Measurements from ENCODE around the gene NRDC.

The NRDC gene

GRCh38 chr1:51784997-51785421 lies 93.5 kb downstream of the NRDC start:
- Histone ChIP-seq H3K36me3 (ENCODE audit: insufficient read depth, low read length) (peaks cover 62% of the 10 kb centered on the region), H3K27ac (no peak overlapping the region), H3K4me3 (no peak overlapping the region), H3K9me3 (ENCODE audit: low read depth, low read length) (no peaks in the 10 kb centered on the region), H3K9ac (ENCODE audit: insufficient read length) (no peak overlapping the region)
- TF ChIP-seq FOXP2 (optimal IDR thresholded peaks at IDR 0.05; ENCODE audit: control extremely low read depth, extremely low read length, insufficient read depth) (no peak), EZH2 (IDR thresholded peaks at IDR 0.05) (no peak), POLR2AphosphoS5 (IDR thresholded peaks at IDR 0.05; ENCODE audit: borderline replicate concordance, low read depth, low read length) (no peak)
- DNase-seq (ENCODE audit: low read depth, low spot score): no peak

- H3K36me3 ChIP-seq (ENCODE audit: insufficient read depth, low read length): peaks cover 25% of the 10 kb centered on the region
- no peaks in the 10 kb centered on the region for H3K9me3 ChIP-seq (ENCODE audit: low read depth, low read length)
- no peak for TF ChIP-seq EZH2 (IDR thresholded peaks at IDR 0.05)
- TF ChIP-seq POLR2AphosphoS5 (IDR thresholded peaks at IDR 0.05; ENCODE audit: borderline replicate concordance, low read depth, low read length): no peak
- no peak for TF ChIP-seq FOXP2 (optimal IDR thresholded peaks at IDR 0.05; ENCODE audit: control extremely low read depth, extremely low read length, insufficient read depth)
- no peak overlapping the region for H3K4me3 ChIP-seq
- H3K9ac ChIP-seq (ENCODE audit: insufficient read length): no peak overlapping the region
- no peak for DNase-seq (ENCODE audit: low read depth, low spot score)
- H3K27ac ChIP-seq: no peak overlapping the region
Observed at GRCh38 chr1:51780927-51781326, 97.6 kb downstream of the NRDC start.

GRCh38 chr1:51776408-51776807 lies 102.1 kb downstream of the NRDC start:
- TF ChIP-seq FOXP2 (optimal IDR thresholded peaks at IDR 0.05; ENCODE audit: control extremely low read depth, extremely low read length, insufficient read depth): no peak
- no peak for TF ChIP-seq POLR2AphosphoS5 (IDR thresholded peaks at IDR 0.05; ENCODE audit: borderline replicate concordance, low read depth, low read length)
- no peak for TF ChIP-seq EZH2 (IDR thresholded peaks at IDR 0.05)
- Histone ChIP-seq H3K9me3 (ENCODE audit: low read depth, low read length) (no peaks in the 10 kb centered on the region), H3K4me3 (no peak overlapping the region), H3K36me3 (ENCODE audit: insufficient read depth, low read length) (peaks cover 14% of the 10 kb centered on the region), H3K27ac (no peak overlapping the region), H3K9ac (ENCODE audit: insufficient read length) (no peak overlapping the region)
- no peak for DNase-seq (ENCODE audit: low read depth, low spot score)

- H3K9me3 ChIP-seq (ENCODE audit: low read depth, low read length): no peaks in the 10 kb centered on the region
- H3K27ac ChIP-seq: no peak overlapping the region
- H3K9ac ChIP-seq (ENCODE audit: insufficient read length): no peak overlapping the region
- peak; percentile 32 for DNase-seq (ENCODE audit: low read depth, low spot score)
- H3K4me3 ChIP-seq: no peak overlapping the region
- peaks cover 23% of the 10 kb centered on the region; the same call in 1 of the 2 replicates for H3K36me3 ChIP-seq (ENCODE audit: insufficient read depth, low read length)
- TF ChIP-seq FOXP2 (optimal IDR thresholded peaks at IDR 0.05; ENCODE audit: control extremely low read depth, extremely low read length, insufficient read depth): no peak
- no peak for TF ChIP-seq EZH2 (IDR thresholded peaks at IDR 0.05)
- no peak for TF ChIP-seq POLR2AphosphoS5 (IDR thresholded peaks at IDR 0.05; ENCODE audit: borderline replicate concordance, low read depth, low read length)
Observed at GRCh38 chr1:51768971-51769588, 109.4 kb downstream of the NRDC start.

GRCh38 chr1:51761351-51761750 lies 117.2 kb downstream of the NRDC start:
- H3K27ac ChIP-seq: no peak overlapping the region
- no peak overlapping the region for H3K9ac ChIP-seq (ENCODE audit: insufficient read length)
- peaks cover 5% of the 10 kb centered on the region; the same call in 1 of the 2 replicates for H3K36me3 ChIP-seq (ENCODE audit: insufficient read depth, low read length)
- no peak for TF ChIP-seq EZH2 (IDR thresholded peaks at IDR 0.05)
- no peak for TF ChIP-seq FOXP2 (optimal IDR thresholded peaks at IDR 0.05; ENCODE audit: control extremely low read depth, extremely low read length, insufficient read depth)
- no peak for TF ChIP-seq POLR2AphosphoS5 (IDR thresholded peaks at IDR 0.05; ENCODE audit: borderline replicate concordance, low read depth, low read length)
- H3K9me3 ChIP-seq (ENCODE audit: low read depth, low read length): no peaks in the 10 kb centered on the region
- no peak for DNase-seq (ENCODE audit: low read depth, low spot score)
- H3K4me3 ChIP-seq: no peak overlapping the region

GRCh38 chr1:51760872-51761271 lies 117.7 kb downstream of the NRDC start:
- no peak overlapping the region for H3K27ac ChIP-seq
- H3K36me3 ChIP-seq (ENCODE audit: insufficient read depth, low read length): peaks cover 3% of the 10 kb centered on the region; the same call in 1 of the 2 replicates
- no peak for DNase-seq (ENCODE audit: low read depth, low spot score)

GRCh38 chr1:51758310-51758709 lies 120.2 kb downstream of the NRDC start:
- Histone ChIP-seq H3K9ac (ENCODE audit: insufficient read length) (no peak overlapping the region), H3K36me3 (ENCODE audit: insufficient read depth, low read length) (no peaks in the 10 kb centered on the region; the same call in 1 of the 2 replicates), H3K4me3 (no peak overlapping the region), H3K27ac (no peak overlapping the region), H3K9me3 (ENCODE audit: low read depth, low read length) (no peaks in the 10 kb centered on the region)
- no peak for DNase-seq (ENCODE audit: low read depth, low spot score)
- no peak for TF ChIP-seq FOXP2 (optimal IDR thresholded peaks at IDR 0.05; ENCODE audit: control extremely low read depth, extremely low read length, insufficient read depth)
- TF ChIP-seq POLR2AphosphoS5 (IDR thresholded peaks at IDR 0.05; ENCODE audit: borderline replicate concordance, low read depth, low read length): no peak
- TF ChIP-seq EZH2 (IDR thresholded peaks at IDR 0.05): no peak

More at GRCh38 chr1:51760872-51761271, 117.7 kb downstream of the NRDC start:
- H3K9ac ChIP-seq (ENCODE audit: insufficient read length): no peak overlapping the region
- H3K9me3 ChIP-seq (ENCODE audit: low read depth, low read length): no peaks in the 10 kb centered on the region
- TF ChIP-seq POLR2AphosphoS5 (IDR thresholded peaks at IDR 0.05; ENCODE audit: borderline replicate concordance, low read depth, low read length): no peak
- no peak for TF ChIP-seq EZH2 (IDR thresholded peaks at IDR 0.05)
- no peak for TF ChIP-seq FOXP2 (optimal IDR thresholded peaks at IDR 0.05; ENCODE audit: control extremely low read depth, extremely low read length, insufficient read depth)
- H3K4me3 ChIP-seq: no peak overlapping the region

- Histone ChIP-seq H3K27ac (no peak overlapping the region), H3K9ac (ENCODE audit: insufficient read length) (no peak overlapping the region), H3K36me3 (ENCODE audit: insufficient read depth, low read length) (peaks cover 12% of the 10 kb centered on the region; the same call in 1 of the 2 replicates), H3K4me3 (no peak overlapping the region), H3K9me3 (ENCODE audit: low read depth, low read length) (no peaks in the 10 kb centered on the region)
- DNase-seq (ENCODE audit: low read depth, low spot score): no peak
- TF ChIP-seq POLR2AphosphoS5 (IDR thresholded peaks at IDR 0.05; ENCODE audit: borderline replicate concordance, low read depth, low read length) (no peak), EZH2 (IDR thresholded peaks at IDR 0.05) (no peak), FOXP2 (optimal IDR thresholded peaks at IDR 0.05; ENCODE audit: control extremely low read depth, extremely low read length, insufficient read depth) (no peak)
Observed at GRCh38 chr1:51756290-51756689, 122.2 kb downstream of the NRDC start.

All from SK-N-MC (cell line).